K562 (cell line): ENCODE results near the gene ORAI3. TPM values are rescaled to one million over a fixed set of nuclear protein-coding genes. Genes with fewer than 3 reads are reported as not detected.
A peak's percentile ranks its signal among the peaks of the same experiment; 100 is the strongest.

Source experiments
- CLOCK ChIP-seq: fragments of 250-450 bp; sonication (Bioruptor Pico); IDR thresholded peaks from 2 replicates; pipeline ENCODE4 v1.4.0; 2020; ENCODE audit warnings: mild to moderate bottlenecking, moderate library complexity, borderline replicate concordance
- CXXC5 ChIP-seq: fragments of 250-450 bp; sonication (Bioruptor Pico); IDR thresholded peaks from 2 replicates; pipeline ENCODE4 v1.8.0; 2022; ENCODE audit warnings: inconsistent platforms, mild to moderate bottlenecking, moderate library complexity
- EP400 ChIP-seq: fragments of 450-650 bp; IDR thresholded peaks from 2 replicates; pipeline ENCODE4 v1.6.1; 2017; ENCODE audit warnings: antibody characterized with exemption, mild to moderate bottlenecking, moderate library complexity
- GTF2E2 ChIP-seq: fragments of 200-800 bp; sonication (Bioruptor generic); IDR thresholded peaks from 2 replicates; pipeline ENCODE4 v1.6.1; 2016; ENCODE audit warnings: missing genetic modification characterization, missing compliant biosample characterization
- HMGN3 ChIP-seq: IDR thresholded peaks from 2 replicates; pipeline ENCODE4 v1.6.1; 2011; ENCODE audit warnings: borderline replicate concordance, low read depth, mild to moderate bottlenecking, mixed read lengths, low read length; ENCODE audit not compliant: insufficient read length; ENCODE audit errors: extremely low read depth
- NONO ChIP-seq, 2 experiments: fragments of 200-400 bp in 1 of 2; fragments of 450-650 bp in 1 of 2; formaldehyde crosslinking in 1 of 2; IDR thresholded peaks; 2 replicates each; pipeline ENCODE4 v1.6.1; 2017; ENCODE audit warnings: low read depth in 2 of 2, mild to moderate bottlenecking in 2 of 2, moderate library complexity in 2 of 2, low read length in 1 of 2
- NR2C1 ChIP-seq, 2 experiments: fragments of 450-650 bp; IDR thresholded peaks; 2 replicates each; pipeline ENCODE4 v1.6.1; 2017; ENCODE audit warnings: mild to moderate bottlenecking in 2 of 2, antibody characterized with exemption in 1 of 2, inconsistent platforms in 1 of 2, missing compliant biosample characterization in 1 of 2, missing genetic modification characterization in 1 of 2
- NR2C2 ChIP-seq, 2 experiments: fragments of 200-800 bp in 1 of 2; sonication (Bioruptor generic) in 1 of 2; sonication (generic) in 1 of 2; formaldehyde crosslinking in 1 of 2; IDR thresholded peaks; 2 replicates each; pipeline versions ENCODE4 v1.6.1 to v1.8.0; 2016 to 2022; ENCODE audit warnings: mild to moderate bottlenecking in 1 of 2, missing compliant biosample characterization in 1 of 2, missing genetic modification characterization in 1 of 2, missing genetic modification reagents in 1 of 2
- POLR2AphosphoS5 ChIP-seq: IDR thresholded peaks from 2 replicates; pipeline ENCODE4 v1.6.1; 2011; ENCODE audit warnings: mild to moderate bottlenecking, low read depth, low read length, moderate library complexity; ENCODE audit not compliant: control insufficient read depth, insufficient read depth
- PRDM10 ChIP-seq: fragments of 450-650 bp; IDR thresholded peaks from 2 replicates; pipeline ENCODE4 v1.6.1; 2018; ENCODE audit not compliant: partially characterized antibody
- PRMT5 ChIP-seq: sonication (generic); formaldehyde crosslinking; IDR thresholded peaks from 2 replicates; pipeline ENCODE4 v1.5.0; 2020; ENCODE audit warnings: missing genetic modification reagents
- PURB ChIP-seq: sonication (generic); formaldehyde crosslinking; IDR thresholded peaks from 2 replicates; pipeline ENCODE4 v1.9.0; 2021; ENCODE audit warnings: low read depth, mild to moderate bottlenecking, missing genetic modification reagents
- SMAD4 ChIP-seq: fragments of 250-450 bp; sonication (Bioruptor Pico); conservative IDR thresholded peaks from 2 replicates; pipeline ENCODE4 v1.8.0; 2021; ENCODE audit warnings: inconsistent platforms, mild to moderate bottlenecking, moderate library complexity
- SREBF2 ChIP-seq: sonication (generic); formaldehyde crosslinking; IDR thresholded peaks from 2 replicates; pipeline ENCODE4 v1.4.0; 2020; ENCODE audit warnings: mild to moderate bottlenecking, missing genetic modification reagents
- TAF7 ChIP-seq: fragments of 450-650 bp; IDR thresholded peaks from 2 replicates; pipeline ENCODE4 v1.6.1; 2016; ENCODE audit warnings: missing genetic modification characterization, missing compliant biosample characterization
- TARDBP ChIP-seq: fragments of 450-650 bp; IDR thresholded peaks from 2 replicates; pipeline ENCODE4 v1.6.1; 2016
- ZNF449 ChIP-seq: fragments of 250-450 bp; sonication (Bioruptor Pico); IDR thresholded peaks from 2 replicates; pipeline ENCODE4 v1.8.0; 2022; ENCODE audit warnings: moderate library complexity, mild to moderate bottlenecking, inconsistent platforms
- ZZZ3 ChIP-seq: fragments of 450-650 bp; IDR thresholded peaks from 2 replicates; pipeline ENCODE4 v1.6.1; 2016; ENCODE audit warnings: antibody characterized with exemption, mild to moderate bottlenecking, moderate library complexity
- polyA plus RNA-seq, 8 experiments: library from polyadenylated mRNA; depleted of rRNA in 4 of 8; stranded (reverse) in 5 of 8; unstranded in 3 of 8; fragments of >200 nt; fragmentation: Nextera tagmentation in 2 of 8; fragmentation: Illumina TruSeq in 1 of 8; extraction: Ambion mirVana in 2 of 8; extraction: Trizol in 1 of 8; gene quantifications; 2 replicates each; pipeline versions ENCODE4 v1.2.1 to v1.2.3, GENCODE V29; 2011 to 2014; ENCODE audit warnings: inconsistent platforms in 1 of 8, missing spikeins in 1 of 8
- total RNA-seq, 7 experiments: library from RNA; depleted of rRNA in 6 of 7; stranded (reverse); fragments of >200 nt in 6 of 7; fragmentation: Illumina TruSeq in 2 of 7; extraction: Trizol in 2 of 7; gene quantifications; 2 replicates each; pipeline versions ENCODE4 v1.2.1 to v1.2.3, GENCODE V29; 2011 to 2021; ENCODE audit warnings: low replicate concordance in 1 of 7

The ORAI3 gene
- total and polyA plus RNA-seq, 9 of the 15 experiments (the other 6 are each of a cell fraction or from before 2014, with no cell fraction given), result 4.9 to 23.3 (median 14.1) TPM

- TF ChIP-seq PRDM10, result peak; percentile 66
- TF ChIP-seq NR2C1 (IDR thresholded peaks at IDR 0.05), result peak; percentile 77
- TF ChIP-seq NR2C1 (tag; IDR thresholded peaks at IDR 0.05), result peak; percentile 52
- TF ChIP-seq GTF2E2 (tag), result no peak
- TF ChIP-seq TAF7 (tag), result peak; percentile 44; the same call in 1 of the 2 replicates
- TF ChIP-seq POLR2AphosphoS5, result peak; percentile 15; the same call in 1 of the 2 replicates
- peak; percentile 69; the same call in 1 of the 2 replicates for TF ChIP-seq NR2C2 (CRISPR knock-in tag; IDR thresholded peaks at IDR 0.05)
- peak; percentile 91 for TF ChIP-seq NR2C2 (tag; IDR thresholded peaks at IDR 0.05)
- no peak for TF ChIP-seq ZNF449
- TF ChIP-seq CXXC5 (CRISPR knock-in tag), result peak; percentile 90
- peak; percentile 73; the same call in 1 of the 2 replicates for TF ChIP-seq ZZZ3
- no peak for TF ChIP-seq SREBF2 (CRISPR knock-in tag)
- peak; percentile 36 to 79; a peak in 2 of 4 replicates for TF ChIP-seq NONO (IDR thresholded peaks at IDR 0.05; ENCODE audit: low read depth in 2 of 2, low read length in 1 of 2)
- TF ChIP-seq HMGN3, result peak; percentile 67
- no peak for TF ChIP-seq CLOCK (CRISPR knock-in tag)
- peak; percentile 98 for TF ChIP-seq EP400
- TF ChIP-seq TARDBP, result no peak
- TF ChIP-seq PURB (CRISPR knock-in tag), result no peak
- TF ChIP-seq SMAD4, result peak; percentile 74
- 0 out of 2 replicates have a peak, but pooled peaks have one; percentile 59 for TF ChIP-seq PRMT5 (CRISPR knock-in tag)
These were observed 8.7 kb downstream of the ORAI3 start, which contains the start of gene SETD1A (continued) for GRCh38 chr16:30957456-30958174.
